Duodenal mucosa (tissue), 2 donors: ENCODE measurements around the gene CMTM5.

Experiments used
- H3K27ac ChIP-seq: one replicate; pipeline ENCODE4 v1.7.0; 2013; ENCODE audit warnings: low read depth, low read length
- H3K27me3 ChIP-seq, 2 donors: one replicate each; pipeline ENCODE4 v1.7.0; 2013; ENCODE audit warnings: low read length in 2 of 2, control low read depth in 1 of 2; ENCODE audit not compliant: insufficient read depth in 2 of 2, control insufficient read depth in 1 of 2
- H3K36me3 ChIP-seq, 2 donors: one replicate each; pipeline ENCODE4 v1.7.0; 2013; ENCODE audit warnings: low read length in 2 of 2, control low read depth in 1 of 2; ENCODE audit not compliant: insufficient read depth in 2 of 2, control insufficient read depth in 1 of 2
- H3K4me1 ChIP-seq, 2 donors: one replicate each; pipeline ENCODE4 v1.7.0; 2013; ENCODE audit warnings: low read length in 2 of 2, control low read depth in 1 of 2; ENCODE audit not compliant: insufficient read depth in 2 of 2, control insufficient read depth in 1 of 2
- H3K4me3 ChIP-seq, 2 donors: one replicate each; pipeline ENCODE4 v1.7.0; 2013; ENCODE audit warnings: low read length in 2 of 2, low read depth in 1 of 2
- H3K9ac ChIP-seq, 2 donors: one replicate each; pipeline ENCODE4 v1.7.0; 2013; ENCODE audit warnings: low read length in 2 of 2, low read depth in 1 of 2
- H3K9me3 ChIP-seq, 2 donors: one replicate each; pipeline ENCODE4 v1.7.0; 2013; ENCODE audit warnings: low read length in 2 of 2, control low read depth in 1 of 2; ENCODE audit not compliant: control insufficient read depth in 1 of 2

CMTM5 gene

DNA sequence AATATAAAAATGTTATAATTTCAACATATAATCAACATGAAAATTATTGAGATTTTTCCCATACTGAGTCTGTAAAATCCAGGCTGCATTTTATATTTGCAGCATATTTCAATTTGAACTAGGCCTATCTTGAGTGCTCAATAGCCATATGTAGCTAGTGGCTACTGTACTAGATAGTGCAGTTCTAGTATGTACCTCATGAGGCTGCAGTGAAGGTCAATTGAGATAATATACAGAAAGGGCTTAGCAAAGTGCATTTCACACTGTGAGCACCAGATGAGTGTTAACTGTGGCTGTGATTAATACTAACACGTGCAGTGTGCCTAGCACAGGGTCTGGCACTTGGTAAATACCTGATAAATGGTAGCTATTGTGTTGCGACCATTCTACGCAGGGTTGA, 18.8 kb upstream of the CMTM5 start:
- H3K27ac ChIP-seq, result no peak overlapping the region
- H3K4me3 ChIP-seq, result no peak overlapping the region
- no peak overlapping the region for H3K9ac ChIP-seq
- no peaks in the 10 kb centered on the region for H3K36me3 ChIP-seq
- peaks cover 21 to 23% of the 10 kb centered on the region in 2 donors for H3K27me3 ChIP-seq
- H3K4me1 ChIP-seq, result no peaks in the 10 kb centered on the region
- H3K9me3 ChIP-seq, result no peaks in the 10 kb centered on the region

DNA sequence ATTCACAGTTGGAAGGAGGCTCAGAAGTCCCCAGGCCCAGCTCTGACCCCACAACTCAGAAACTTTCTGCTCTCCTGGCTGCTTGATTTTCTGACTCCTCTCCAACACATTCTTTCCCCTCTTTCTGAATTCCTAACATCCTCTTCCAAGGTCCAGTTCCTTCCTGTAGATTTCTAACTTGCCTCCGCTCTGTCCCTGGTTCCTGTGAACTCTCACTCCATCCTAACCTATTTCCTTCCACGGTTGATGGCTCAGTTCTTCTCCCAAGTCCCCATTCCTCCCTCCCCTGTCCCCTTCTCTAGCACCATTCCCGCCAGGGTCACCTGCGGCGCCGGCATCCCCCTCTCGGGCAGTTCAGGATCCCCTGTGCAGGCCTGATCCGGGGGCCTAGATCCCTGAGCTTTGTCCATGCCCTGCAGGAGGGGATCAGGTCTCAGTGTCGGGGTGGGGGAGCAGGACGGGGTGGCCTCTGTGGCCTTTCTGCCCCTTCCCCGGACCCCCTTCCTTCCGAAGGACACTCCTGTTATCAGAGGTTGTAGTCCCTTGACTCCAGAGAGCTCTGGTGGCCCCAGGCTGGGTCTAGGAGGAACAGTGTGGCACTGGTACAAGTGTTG, 18.2 kb upstream of the CMTM5 start:
- no peak overlapping the region for H3K27ac ChIP-seq
- no peaks in the 10 kb centered on the region for H3K9me3 ChIP-seq
- peaks cover 18% of the 10 kb centered on the region in 2 donors for H3K27me3 ChIP-seq
- H3K9ac ChIP-seq, result no peak overlapping the region
- no peak overlapping the region for H3K4me3 ChIP-seq
- no peaks in the 10 kb centered on the region for H3K36me3 ChIP-seq
- H3K4me1 ChIP-seq, result no peaks in the 10 kb centered on the region

DNA sequence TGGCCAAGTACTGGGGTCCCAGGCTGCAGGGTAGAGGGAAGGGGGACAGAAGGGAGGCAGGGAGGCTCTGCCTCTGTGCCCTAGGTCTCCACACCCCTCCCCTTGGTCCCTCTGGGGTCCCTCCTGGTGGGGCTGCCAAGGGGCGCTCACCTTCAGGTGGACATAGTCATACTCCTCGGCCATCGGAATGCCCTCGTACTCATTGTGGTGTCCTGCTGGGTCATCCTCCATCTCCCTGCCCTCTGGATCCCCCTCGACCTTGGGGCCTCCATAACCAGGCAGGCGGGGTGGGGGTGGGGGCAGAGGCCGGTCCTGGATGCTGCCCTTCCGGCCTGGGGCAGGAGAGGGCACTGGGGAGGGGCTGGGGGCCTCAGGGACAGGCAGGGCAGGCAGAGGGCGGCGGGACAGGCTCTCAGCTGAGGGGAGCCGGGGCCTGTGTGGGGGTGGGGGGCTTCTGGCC, 17.6 kb upstream of the CMTM5 start:
- peaks cover 0 to 2% of the 10 kb centered on the region in 2 donors for H3K4me1 ChIP-seq
- no peak overlapping the region for H3K9ac ChIP-seq
- peaks cover 17 to 18% of the 10 kb centered on the region in 2 donors for H3K27me3 ChIP-seq
- H3K9me3 ChIP-seq, result no peaks in the 10 kb centered on the region
- no peaks in the 10 kb centered on the region for H3K36me3 ChIP-seq
- H3K27ac ChIP-seq, result no peak overlapping the region
- H3K4me3 ChIP-seq, result no peak overlapping the region

DNA sequence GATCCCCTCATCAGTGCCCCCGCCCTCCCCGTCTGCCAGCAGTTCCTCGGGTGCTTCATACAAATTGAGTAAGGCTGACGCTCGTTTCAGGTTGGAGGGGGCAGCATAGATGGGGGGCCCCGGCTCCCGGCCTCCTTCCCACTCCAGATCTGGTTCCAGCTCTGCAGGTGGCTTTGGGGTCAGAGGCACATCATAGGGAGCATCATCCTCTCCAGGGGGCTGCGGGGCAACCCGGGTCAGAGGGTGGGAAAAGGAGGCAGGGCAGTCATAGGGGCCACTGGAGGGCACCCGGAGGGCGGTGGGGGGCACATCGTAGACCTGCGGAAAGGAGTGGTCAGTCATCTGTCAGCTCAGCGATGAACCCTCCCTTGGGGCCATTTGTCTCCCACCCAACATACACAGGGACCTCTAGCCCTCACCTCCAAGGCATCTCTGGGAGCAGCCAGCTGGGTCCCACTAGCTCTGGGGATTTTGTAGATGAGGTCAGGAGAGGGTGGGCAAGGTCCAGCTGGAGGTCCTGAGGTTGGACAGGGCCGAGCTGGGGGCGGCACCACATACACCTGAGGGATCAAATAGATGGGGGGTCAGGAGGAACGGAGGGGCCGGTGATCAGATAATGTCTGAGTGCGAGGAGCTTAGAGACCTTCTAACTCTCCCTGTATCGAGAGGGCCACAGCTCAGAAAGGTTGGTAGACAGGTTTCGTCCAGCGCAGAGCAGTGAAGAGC, 17.0 kb upstream of the CMTM5 start:
- Histone ChIP-seq H3K27me3 (peaks cover 14 to 24% of the 10 kb centered on the region in 2 donors), H3K36me3 (no peaks in the 10 kb centered on the region), H3K9me3 (no peaks in the 10 kb centered on the region), H3K4me3 (no peak overlapping the region), H3K27ac (no peak overlapping the region), H3K9ac (no peak overlapping the region), H3K4me1 (peaks cover 0 to 4% of the 10 kb centered on the region in 2 donors)

DNA sequence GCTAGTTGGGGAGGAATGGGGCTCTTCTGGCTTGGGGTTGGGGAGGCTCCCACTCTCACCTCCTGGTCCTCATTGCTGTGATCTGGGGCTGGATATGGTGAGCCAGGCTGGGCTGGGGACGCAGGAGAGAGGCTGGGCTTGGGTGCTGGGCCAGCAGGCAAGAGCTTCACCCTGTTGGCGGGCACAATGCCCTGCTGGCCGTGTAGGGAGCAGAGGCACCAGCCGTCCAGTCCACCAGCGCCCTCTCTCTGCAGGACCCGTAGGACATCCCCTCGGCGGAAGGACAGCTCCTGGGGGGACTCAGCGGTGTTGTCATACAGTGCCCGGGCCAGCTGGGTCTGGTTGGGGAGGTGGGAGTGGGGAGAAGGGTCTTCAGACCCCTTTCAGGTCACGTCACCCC, 16.4 kb upstream of the CMTM5 start:
- no peak overlapping the region for H3K4me3 ChIP-seq
- no peaks in the 10 kb centered on the region for H3K36me3 ChIP-seq
- H3K9ac ChIP-seq, result no peak overlapping the region
- peaks cover 9 to 23% of the 10 kb centered on the region in 2 donors for H3K27me3 ChIP-seq
- H3K27ac ChIP-seq, result no peak overlapping the region
- H3K4me1 ChIP-seq, result peaks cover 0 to 4% of the 10 kb centered on the region in 2 donors
- H3K9me3 ChIP-seq, result no peaks in the 10 kb centered on the region

DNA sequence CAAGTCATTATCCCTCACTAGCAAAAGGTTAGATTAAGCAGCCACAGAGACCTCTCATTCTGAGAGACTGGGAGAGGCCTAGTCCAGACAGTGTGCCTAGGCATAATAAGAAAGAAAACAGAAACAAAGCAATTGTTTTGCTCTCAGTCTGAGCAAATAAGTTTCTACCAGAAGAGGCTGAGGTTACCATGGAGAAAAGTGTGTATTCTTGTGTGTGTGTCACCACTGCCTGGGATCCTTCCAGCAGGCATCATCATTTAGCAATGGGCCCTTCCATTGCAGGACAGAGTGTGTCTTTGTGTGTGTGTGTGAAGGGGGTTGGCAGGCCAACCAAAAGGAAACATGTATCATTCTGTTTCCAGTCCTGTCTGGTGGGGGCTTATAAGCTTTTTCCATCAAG, 15.5 kb upstream of the CMTM5 start:
- H3K4me1 ChIP-seq, result peaks cover 0 to 4% of the 10 kb centered on the region in 2 donors
- no peak overlapping the region for H3K27ac ChIP-seq
- no peak overlapping the region for H3K9ac ChIP-seq
- peaks cover 8 to 21% of the 10 kb centered on the region in 2 donors for H3K27me3 ChIP-seq
- no peak overlapping the region for H3K4me3 ChIP-seq
- H3K36me3 ChIP-seq, result no peaks in the 10 kb centered on the region
- no peaks in the 10 kb centered on the region for H3K9me3 ChIP-seq

DNA sequence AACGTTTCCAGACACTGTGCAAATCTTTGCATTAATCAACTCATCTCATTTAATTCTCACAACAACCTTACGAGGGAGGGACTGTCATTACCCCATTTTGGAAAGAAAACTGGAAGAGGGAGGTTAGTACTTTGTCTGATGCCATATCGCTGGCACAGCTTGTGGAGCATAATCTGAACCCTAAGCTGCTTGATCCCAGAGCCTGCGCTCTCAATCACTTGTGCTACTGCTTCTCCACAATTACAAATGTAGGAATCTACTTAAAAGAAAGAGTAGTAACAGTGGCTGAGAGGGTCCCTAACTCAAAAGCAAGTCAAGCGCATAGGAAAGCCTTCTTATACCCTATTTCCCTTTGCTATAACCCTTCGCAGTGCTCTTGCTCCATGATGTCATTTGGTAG, 15.1 kb upstream of the CMTM5 start:
- peaks cover 0 to 4% of the 10 kb centered on the region in 2 donors for H3K4me1 ChIP-seq
- H3K9me3 ChIP-seq, result no peaks in the 10 kb centered on the region
- no peak overlapping the region for H3K4me3 ChIP-seq
- peaks cover 9 to 22% of the 10 kb centered on the region in 2 donors for H3K27me3 ChIP-seq
- H3K36me3 ChIP-seq, result no peaks in the 10 kb centered on the region
- peak overlapping the region; percentile 5 for H3K27ac ChIP-seq
- H3K9ac ChIP-seq, result no peak overlapping the region

DNA sequence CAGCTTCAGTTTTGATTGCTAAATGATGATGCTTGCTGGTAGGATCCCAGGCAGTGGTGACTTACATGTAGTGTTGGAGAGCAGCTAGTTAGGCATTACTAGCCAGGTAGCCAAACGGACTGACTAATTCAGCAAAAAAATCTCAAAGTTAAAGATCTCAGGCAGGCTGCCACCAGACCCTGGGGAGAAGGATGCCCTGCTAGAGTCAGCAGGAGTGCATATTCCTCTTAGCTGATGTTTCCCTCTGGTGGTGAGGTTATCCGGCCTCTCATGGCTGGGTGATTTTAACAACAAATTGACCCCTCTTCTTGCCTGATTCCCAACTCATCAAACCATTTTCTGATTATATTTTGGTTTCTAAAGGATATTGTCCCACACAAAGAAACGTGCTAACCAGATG, 14.6 kb upstream of the CMTM5 start:
- H3K9ac ChIP-seq, result no peak overlapping the region
- H3K36me3 ChIP-seq, result no peaks in the 10 kb centered on the region

DNA sequence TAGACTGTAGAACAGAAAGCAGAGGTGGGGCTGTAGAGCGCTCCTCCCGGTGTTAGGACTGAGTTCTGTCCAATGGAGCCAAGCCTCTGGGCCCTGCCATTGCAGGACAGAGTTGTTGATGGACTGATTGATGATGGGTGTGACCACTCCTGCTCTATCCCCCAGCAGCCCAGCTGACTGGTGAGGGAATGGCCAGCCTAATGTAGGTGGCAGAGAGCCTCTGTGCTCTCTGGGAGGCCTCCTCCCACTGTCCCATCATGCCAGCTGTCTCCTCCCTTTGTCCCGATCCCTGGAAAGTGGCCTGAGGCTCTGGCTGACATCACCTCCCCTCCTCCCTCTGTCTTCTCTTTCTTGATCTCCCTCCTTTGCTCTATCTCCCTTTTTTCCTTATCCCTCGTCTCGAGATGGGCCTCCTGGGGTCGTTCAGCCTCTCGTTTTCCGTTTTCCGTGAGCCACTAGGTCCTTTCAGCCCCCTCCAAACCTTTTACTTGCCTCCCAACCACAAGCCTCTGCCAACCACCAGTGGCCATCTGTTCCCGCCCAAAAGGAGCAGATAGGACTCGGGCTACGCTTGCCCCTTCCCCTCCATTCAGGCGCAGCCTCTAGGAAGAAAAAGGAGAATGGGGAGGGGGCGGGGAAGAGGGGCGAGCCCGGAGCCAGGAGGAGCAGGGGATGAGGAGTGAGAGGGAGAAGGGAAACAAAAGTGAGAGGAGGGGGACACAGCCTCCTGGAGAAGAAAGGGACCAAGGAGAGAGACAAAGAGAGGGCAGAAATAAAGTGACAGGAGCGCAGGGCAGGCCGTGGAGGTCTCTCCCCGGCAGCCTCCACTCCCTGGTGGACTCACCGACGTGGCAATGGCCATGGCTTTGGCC, 12.4 kb upstream of the CMTM5 start:
- H3K9me3 ChIP-seq, result no peaks in the 10 kb centered on the region
- H3K27ac ChIP-seq, result peak overlapping the region; percentile 66
- H3K4me1 ChIP-seq, result peaks cover 0 to 4% of the 10 kb centered on the region in 2 donors
- H3K27me3 ChIP-seq, result peaks cover 14 to 28% of the 10 kb centered on the region in 2 donors
- peak overlapping the region; percentile 14 to 51 for H3K9ac ChIP-seq
- peak overlapping the region; percentile 40 to 48 for H3K4me3 ChIP-seq
- H3K36me3 ChIP-seq, result no peaks in the 10 kb centered on the region

More for the DNA sequence above, 14.6 kb upstream of the CMTM5 start:
- Histone ChIP-seq H3K9me3 (no peaks in the 10 kb centered on the region), H3K27ac (no peak overlapping the region), H3K4me3 (no peak overlapping the region), H3K27me3 (peaks cover 13 to 24% of the 10 kb centered on the region in 2 donors), H3K4me1 (peaks cover 0 to 4% of the 10 kb centered on the region in 2 donors)
